K562 (cell line): ENCODE results near the gene TXNIP. TPM values are rescaled to one million over a fixed set of nuclear protein-coding genes. Genes with fewer than 3 reads are reported as not detected.
A peak's percentile ranks its signal among the peaks of the same experiment; 100 is the strongest.

Experiments
- CTCF ChIP-seq, 3 experiments: IDR thresholded peaks in 2 of 3; conservative IDR thresholded peaks in 1 of 3; 2 replicates each; pipeline ENCODE4 v1.5.1; 2011 to 2012; ENCODE audit warnings: low read length in 3 of 3, mild to moderate bottlenecking in 3 of 3, control low read depth in 2 of 3, improper control_type of control experiment in 1 of 3, inconsistent platforms in 1 of 3, low read depth in 1 of 3, mixed read lengths in 1 of 3, moderate library complexity in 1 of 3; ENCODE audit not compliant: insufficient read depth in 2 of 3
- DDX20 ChIP-seq: fragments of 450-650 bp; IDR thresholded peaks from 2 replicates; pipeline ENCODE4 v1.6.1; 2016; ENCODE audit warnings: missing genetic modification characterization, low read depth, mild to moderate bottlenecking, missing compliant biosample characterization, moderate library complexity
- EHMT2 ChIP-seq: fragments of 450-650 bp; IDR thresholded peaks from 2 replicates; pipeline ENCODE4 v1.6.1; 2018; ENCODE audit warnings: antibody characterized with exemption
- EP300 ChIP-seq: IDR thresholded peaks from 2 replicates; pipeline ENCODE4 v1.6.1; 2012; ENCODE audit warnings: low read length, improper control_type of control experiment
- ESRRA ChIP-seq: fragments of 450-650 bp; IDR thresholded peaks from 2 replicates; pipeline ENCODE4 v1.6.1; 2014; ENCODE audit warnings: low read depth, mild to moderate bottlenecking, moderate library complexity, borderline replicate concordance
- GATAD2A ChIP-seq: fragments of 450-650 bp; IDR thresholded peaks from 2 replicates; pipeline ENCODE4 v1.6.1; 2017
- LEF1 ChIP-seq: fragments of 450-650 bp; IDR thresholded peaks from 2 replicates; pipeline ENCODE4 v1.6.1; 2016; ENCODE audit warnings: mild to moderate bottlenecking
- MEF2A ChIP-seq: IDR thresholded peaks from 2 replicates; pipeline ENCODE4 v1.6.1; 2011; ENCODE audit warnings: low read depth, mild to moderate bottlenecking, low read length, moderate library complexity; ENCODE audit not compliant: control insufficient read depth
- MEIS2 ChIP-seq: fragments of 450-650 bp; IDR thresholded peaks from 2 replicates; pipeline ENCODE4 v1.6.1; 2014; ENCODE audit warnings: mild to moderate bottlenecking; ENCODE audit not compliant: partially characterized antibody
- MTA3 ChIP-seq: fragments of 450-650 bp; formaldehyde crosslinking; IDR thresholded peaks from 2 replicates; pipeline ENCODE4 v1.6.1; 2017; ENCODE audit warnings: mild to moderate bottlenecking, borderline replicate concordance
- NCOA2 ChIP-seq, 2 experiments: fragments of 450-650 bp; IDR thresholded peaks; 2 replicates each; pipeline ENCODE4 v1.6.1; 2018; ENCODE audit warnings: mild to moderate bottlenecking in 2 of 2, moderate library complexity in 1 of 2; ENCODE audit not compliant: partially characterized antibody in 2 of 2
- PHB2 ChIP-seq: fragments of 450-650 bp; IDR thresholded peaks from 2 replicates; pipeline ENCODE4 v1.6.1; 2017; ENCODE audit warnings: low read depth
- PHF21A ChIP-seq: fragments of 450-650 bp; IDR thresholded peaks from 2 replicates; pipeline ENCODE4 v1.6.1; 2017; ENCODE audit warnings: low read depth, borderline replicate concordance
- SMAD4 ChIP-seq: fragments of 250-450 bp; sonication (Bioruptor Pico); conservative IDR thresholded peaks from 2 replicates; pipeline ENCODE4 v1.8.0; 2021; ENCODE audit warnings: inconsistent platforms, mild to moderate bottlenecking, moderate library complexity
- SRSF3 ChIP-seq: fragments of 200-400 bp; formaldehyde crosslinking; IDR thresholded peaks from 2 replicates; pipeline ENCODE4 v1.6.1; 2016; ENCODE audit warnings: mild to moderate bottlenecking, low read length, moderate library complexity; ENCODE audit not compliant: insufficient read depth
- SRSF9 ChIP-seq: fragments of 200-400 bp; formaldehyde crosslinking; IDR thresholded peaks from 2 replicates; pipeline ENCODE4 v1.6.1; 2017; ENCODE audit warnings: low read depth, low read length, borderline replicate concordance
- STAG1 ChIP-seq: sonication (generic); formaldehyde crosslinking; IDR thresholded peaks from 2 replicates; pipeline ENCODE4 v1.5.0; 2020; ENCODE audit warnings: missing genetic modification reagents, borderline replicate concordance
- TEAD4 ChIP-seq, 2 experiments: sonication (generic) in 1 of 2; formaldehyde crosslinking in 1 of 2; IDR thresholded peaks; 2 replicates each; pipeline versions ENCODE4 v1.6.1 to v1.8.0; 2012 to 2022; ENCODE audit warnings: borderline replicate concordance in 1 of 2, inconsistent platforms in 1 of 2, low read length in 1 of 2, mild to moderate bottlenecking in 1 of 2, missing genetic modification reagents in 1 of 2
- TRIM28 ChIP-seq: fragments of 450-650 bp; IDR thresholded peaks from 2 replicates; pipeline ENCODE4 v1.6.1; 2017
- ZNF408 ChIP-seq: fragments of 250-450 bp; sonication (Bioruptor Pico); IDR thresholded peaks from 2 replicates; pipeline ENCODE4 v1.4.0; 2020; ENCODE audit warnings: low read depth, mild to moderate bottlenecking, moderate library complexity
- ZNF586 ChIP-seq: fragments of 450-650 bp; formaldehyde crosslinking; conservative IDR thresholded peaks from 2 replicates; pipeline ENCODE4 v1.4.0; 2020; ENCODE audit warnings: mild to moderate bottlenecking, moderate library complexity
- ZNF592 ChIP-seq: fragments of 450-650 bp; IDR thresholded peaks from 2 replicates; pipeline ENCODE4 v1.6.1; 2017; ENCODE audit warnings: antibody characterized with exemption, mild to moderate bottlenecking
- ZNF695 ChIP-seq: fragments of 450-650 bp; formaldehyde crosslinking; IDR thresholded peaks from 2 replicates; pipeline ENCODE4 v1.4.0; 2020; ENCODE audit warnings: mild to moderate bottlenecking, moderate library complexity
- polyA plus RNA-seq, 8 experiments: library from polyadenylated mRNA; depleted of rRNA in 4 of 8; stranded (reverse) in 5 of 8; unstranded in 3 of 8; fragments of >200 nt; fragmentation: Nextera tagmentation in 2 of 8; fragmentation: Illumina TruSeq in 1 of 8; extraction: Ambion mirVana in 2 of 8; extraction: Trizol in 1 of 8; gene quantifications; 2 replicates each; pipeline versions ENCODE4 v1.2.1 to v1.2.3, GENCODE V29; 2011 to 2014; ENCODE audit warnings: inconsistent platforms in 1 of 8, missing spikeins in 1 of 8
- total RNA-seq, 7 experiments: library from RNA; depleted of rRNA in 6 of 7; stranded (reverse); fragments of >200 nt in 6 of 7; fragmentation: Illumina TruSeq in 2 of 7; extraction: Trizol in 2 of 7; gene quantifications; 2 replicates each; pipeline versions ENCODE4 v1.2.1 to v1.2.3, GENCODE V29; 2011 to 2021; ENCODE audit warnings: low replicate concordance in 1 of 7

TXNIP gene
- total and polyA plus RNA-seq, 9 of the 15 experiments (the other 6 are each of a cell fraction or from before 2014, with no cell fraction given): 120 to 499 (median 257) TPM

- TF ChIP-seq ZNF592 (peak; percentile 76; the same call in 1 of the 2 replicates), EHMT2 (no peak), ZNF408 (CRISPR knock-in tag) (no peak), MEIS2 (peak; percentile 28), LEF1 (0 out of 2 replicates have a peak, but pooled peaks have one; percentile 20), SRSF9 (no peak), MTA3 (no peak; the same call in 1 of the 2 replicates), GATAD2A (0 out of 2 replicates have a peak, but pooled peaks have one; percentile 21), TRIM28 (no peak), SRSF3 (no peak), ZNF695 (0 out of 2 replicates have a peak, but pooled peaks have one; percentile 32), CTCF (IDR thresholded peaks at IDR 0.05 in 2 of 3, conservative IDR thresholded peaks at IDR 0.05 in 1 of 3; ENCODE audit: insufficient read depth in 2 of 3, low read depth in 1 of 3, low read length in 3 of 3) (no peak), NCOA2 (IDR thresholded peaks at IDR 0.05; ENCODE audit: partially characterized antibody in 2 of 2) (no peak), MEF2A (0 out of 2 replicates have a peak, but pooled peaks have one; percentile 43), TEAD4 (IDR thresholded peaks at IDR 0.05; ENCODE audit: low read length) (no peak), TEAD4 (CRISPR knock-in tag; IDR thresholded peaks at IDR 0.05; ENCODE audit: borderline replicate concordance) (no peak), ZNF586 (CRISPR knock-in tag) (no peak), STAG1 (no peak), PHF21A (no peak), ESRRA (no peak), DDX20 (tag) (no peak), PHB2 (no peak), EP300 (peak; percentile 52; the same call in 1 of the 2 replicates), SMAD4 (peak; percentile 7; the same call in 1 of the 2 replicates)
These were observed 788 bp upstream of the TXNIP start (continued) for GRCh38 chr1:145997016-145997717.
